Stimulated activated CD4-positive, alpha-beta T cell treated with anti-CD3 and anti-CD28 coated beads, Interleukin-1b, Interleukin-23, amount 100 ng/mL, for 1 hour (primary cell): ENCODE measurements around the gene SLC9A5.

Experiments
- DNase-seq, 2 donors: peaks; one replicate each; pipeline ENCODE4 v3.0.0-alpha.2; 2020; ENCODE audit warnings: low read depth in 2 of 2

Gene SLC9A5

GRCh38 chr16:67248401-67249177 is at the start of gene SLC9A5:
SLC9A5 (plus strand) TSS chr16:67248979; CDS start chr16:67249015, 36 bp downstream.
- DNase-seq = no peak

GRCh38 chr16:67199011-67199807 is 49.6 kb upstream of the SLC9A5 start, which contains the start of gene ELMO3:
ELMO3 (plus strand) TSS chr16:67199131; CDS start chr16:67199327, 196 bp downstream.
- no peak for DNase-seq

- DNase-seq = no peak
Observed at GRCh38 chr16:67199808-67200198, 49.0 kb upstream of the SLC9A5 start.

- DNase-seq = no peak
Observed at GRCh38 chr16:67200491-67200890, 48.3 kb upstream of the SLC9A5 start.

- no peak for DNase-seq
Observed at GRCh38 chr16:67201411-67202345, 47.1 kb upstream of the SLC9A5 start.

- no peak for DNase-seq
Observed at GRCh38 chr16:67202426-67202825, 46.4 kb upstream of the SLC9A5 start.

GRCh38 chr16:67202956-67203493 is 45.8 kb upstream of the SLC9A5 start:
- DNase-seq = no peak

GRCh38 chr16:67204076-67204475 is 44.7 kb upstream of the SLC9A5 start:
- no peak for DNase-seq

- DNase-seq = no peak
Observed at GRCh38 chr16:67206129-67206837, 42.5 kb upstream of the SLC9A5 start.

GRCh38 chr16:67206838-67207248 is 41.9 kb upstream of the SLC9A5 start:
- no peak for DNase-seq

- no peak for DNase-seq
Observed at GRCh38 chr16:67207249-67208091, 41.3 kb upstream of the SLC9A5 start.

GRCh38 chr16:67208154-67208896 is 40.5 kb upstream of the SLC9A5 start:
- DNase-seq = no peak

GRCh38 chr16:67209565-67209964 is 39.2 kb upstream of the SLC9A5 start:
- no peak for DNase-seq

- no peak for DNase-seq
Observed at GRCh38 chr16:67210069-67210937, 38.5 kb upstream of the SLC9A5 start.

GRCh38 chr16:67211674-67212073 is 37.1 kb upstream of the SLC9A5 start:
- no peak for DNase-seq

- no peak for DNase-seq
Observed at GRCh38 chr16:67212766-67213165, 36.0 kb upstream of the SLC9A5 start.

GRCh38 chr16:67213197-67214019 is 35.4 kb upstream of the SLC9A5 start:
- DNase-seq = no peak
